ENCODE results near the gene ABCC8.

- no peak for TF ChIP-seq CTCF (IDR thresholded peaks at IDR 0.05)
- no peak for TF ChIP-seq POLR2A (IDR thresholded peaks at IDR 0.05)
These were observed 11.9 kb upstream of the ABCC8 start for GRCh38 chr11:17488563-17488962.
